BE2C (cell line): Measurements from ENCODE around the gene MACC1.

Experiments
- DNase-seq: peaks from one replicate; pipeline ENCODE4 v3.0.0-alpha.2; 2020
- H3K27me3 ChIP-seq: fragments of 250-450 bp; sonication (Bioruptor Pico); 2 replicates; pipeline ENCODE4 v1.5.1; 2020; ENCODE audit warnings: mild to moderate bottlenecking
- H3K36me3 ChIP-seq: fragments of 250-450 bp; sonication (Bioruptor Pico); 2 replicates; pipeline ENCODE4 v1.5.1; 2020; ENCODE audit warnings: mild to moderate bottlenecking
- H3K4me1 ChIP-seq: fragments of 250-450 bp; sonication (Bioruptor Pico); 2 replicates; pipeline ENCODE4 v1.5.1; 2020
- H3K4me3 ChIP-seq: 2 replicates; pipeline ENCODE4 v1.5.1; 2011; ENCODE audit warnings: low read depth, low read length
- H3K9me3 ChIP-seq: fragments of 250-450 bp; sonication (Bioruptor Pico); 2 replicates; pipeline ENCODE4 v1.5.1; 2020
- TF ChIP-seq, protein P1 (sequence below): IDR thresholded peaks from 2 replicates; pipeline ENCODE4 v1.5.1; 2012; ENCODE audit warnings: mild to moderate bottlenecking, low read depth, low read length

The MACC1 gene

DNA sequence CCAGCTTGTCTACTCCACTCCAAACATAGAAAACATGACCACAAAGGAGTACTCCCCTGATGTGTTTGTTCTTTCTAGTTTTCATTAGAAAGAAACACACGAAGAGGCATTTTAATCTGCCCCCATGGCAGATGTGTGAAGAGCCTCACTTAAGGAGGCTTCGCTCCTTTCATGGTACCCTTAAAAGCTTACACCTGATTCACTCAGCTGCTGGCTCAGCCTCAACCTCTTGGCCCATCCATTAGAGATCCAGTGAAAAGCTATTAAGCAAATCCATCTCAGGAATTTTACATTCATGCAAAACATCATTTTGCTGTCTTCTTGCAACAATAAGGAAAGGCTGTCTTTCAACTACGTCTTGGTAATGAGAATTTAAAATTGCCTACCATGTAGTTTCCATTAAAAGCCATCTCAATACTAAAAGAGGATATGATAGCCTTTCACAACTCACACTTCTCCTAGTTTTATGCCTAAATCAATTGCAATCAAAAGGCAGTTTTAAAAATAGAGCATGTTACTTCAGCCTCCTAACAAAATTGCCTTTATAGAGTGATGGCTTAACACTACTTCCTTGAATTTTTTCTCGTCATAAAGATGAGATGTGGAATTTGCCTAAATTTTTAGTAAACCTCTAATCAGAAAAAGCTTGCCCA is 22.7 kb downstream of the MACC1 start:
- TF ChIP-seq, protein P1, sequence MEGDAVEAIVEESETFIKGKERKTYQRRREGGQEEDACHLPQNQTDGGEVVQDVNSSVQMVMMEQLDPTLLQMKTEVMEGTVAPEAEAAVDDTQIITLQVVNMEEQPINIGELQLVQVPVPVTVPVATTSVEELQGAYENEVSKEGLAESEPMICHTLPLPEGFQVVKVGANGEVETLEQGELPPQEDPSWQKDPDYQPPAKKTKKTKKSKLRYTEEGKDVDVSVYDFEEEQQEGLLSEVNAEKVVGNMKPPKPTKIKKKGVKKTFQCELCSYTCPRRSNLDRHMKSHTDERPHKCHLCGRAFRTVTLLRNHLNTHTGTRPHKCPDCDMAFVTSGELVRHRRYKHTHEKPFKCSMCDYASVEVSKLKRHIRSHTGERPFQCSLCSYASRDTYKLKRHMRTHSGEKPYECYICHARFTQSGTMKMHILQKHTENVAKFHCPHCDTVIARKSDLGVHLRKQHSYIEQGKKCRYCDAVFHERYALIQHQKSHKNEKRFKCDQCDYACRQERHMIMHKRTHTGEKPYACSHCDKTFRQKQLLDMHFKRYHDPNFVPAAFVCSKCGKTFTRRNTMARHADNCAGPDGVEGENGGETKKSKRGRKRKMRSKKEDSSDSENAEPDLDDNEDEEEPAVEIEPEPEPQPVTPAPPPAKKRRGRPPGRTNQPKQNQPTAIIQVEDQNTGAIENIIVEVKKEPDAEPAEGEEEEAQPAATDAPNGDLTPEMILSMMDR = no peak
- DNase-seq = no peak
- Histone ChIP-seq H3K4me1 (peaks cover 8% of the 10 kb centered on the region), H3K36me3 (no peaks in the 10 kb centered on the region), H3K9me3 (no peaks in the 10 kb centered on the region), H3K27me3 (no peaks in the 10 kb centered on the region), H3K4me3 (no peak overlapping the region)

DNA sequence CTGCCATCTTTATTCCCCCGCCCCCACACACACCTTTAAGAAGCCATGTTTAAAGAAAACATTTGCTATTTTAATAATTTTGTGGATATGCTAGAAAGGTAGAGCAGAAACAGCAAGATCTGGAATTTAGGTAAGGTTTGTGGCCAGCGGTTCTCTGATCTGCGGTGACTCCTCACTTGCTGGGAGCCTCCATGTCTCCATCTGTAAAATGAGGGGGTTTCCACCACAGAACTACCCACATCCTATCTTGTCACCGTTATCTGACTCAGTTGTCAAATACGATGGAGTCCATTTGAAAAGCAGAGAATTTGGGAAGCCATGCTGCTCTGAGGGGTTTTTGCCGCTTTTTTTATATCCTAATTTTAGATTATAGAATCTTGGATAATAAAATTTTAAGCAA is 23.3 kb downstream of the MACC1 start:
- TF ChIP-seq, protein P1 = no peak
- DNase-seq = no peak
- peaks cover 4% of the 10 kb centered on the region for H3K4me1 ChIP-seq
- H3K27me3 ChIP-seq = no peaks in the 10 kb centered on the region
- H3K4me3 ChIP-seq = no peak overlapping the region
- no peaks in the 10 kb centered on the region for H3K36me3 ChIP-seq
- no peaks in the 10 kb centered on the region for H3K9me3 ChIP-seq

DNA sequence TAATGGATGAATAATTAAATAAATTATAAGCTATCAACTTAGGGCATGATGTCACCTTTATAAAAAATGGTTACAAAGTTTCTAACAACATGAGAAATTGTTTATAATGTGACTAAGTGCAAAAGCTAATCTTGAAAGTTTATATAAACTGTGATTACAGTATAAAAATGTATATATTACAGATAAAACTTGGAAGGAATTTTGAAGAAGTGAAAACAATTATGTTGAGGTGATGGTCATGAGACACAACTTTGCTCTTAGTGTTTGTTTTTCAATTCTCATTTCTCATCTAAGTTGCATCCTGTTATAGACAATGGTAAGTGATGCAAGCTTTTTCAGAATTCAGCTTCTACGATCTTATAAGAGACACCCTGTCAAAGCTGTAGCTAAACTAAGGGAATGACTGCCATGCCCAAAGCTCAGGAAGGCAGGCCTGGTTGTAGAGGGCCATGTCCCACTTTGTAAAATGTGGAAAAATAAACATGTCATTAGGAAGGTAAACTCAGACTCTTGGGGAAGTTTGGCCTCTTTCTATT is 23.9 kb downstream of the MACC1 start:
- no peak overlapping the region for H3K4me3 ChIP-seq
- H3K4me1 ChIP-seq = no peaks in the 10 kb centered on the region; the same call in 1 of the 2 replicates
- TF ChIP-seq, protein P1 = no peak
- DNase-seq = no peak
- H3K9me3 ChIP-seq = no peaks in the 10 kb centered on the region
- no peaks in the 10 kb centered on the region for H3K36me3 ChIP-seq
- no peaks in the 10 kb centered on the region for H3K27me3 ChIP-seq

DNA sequence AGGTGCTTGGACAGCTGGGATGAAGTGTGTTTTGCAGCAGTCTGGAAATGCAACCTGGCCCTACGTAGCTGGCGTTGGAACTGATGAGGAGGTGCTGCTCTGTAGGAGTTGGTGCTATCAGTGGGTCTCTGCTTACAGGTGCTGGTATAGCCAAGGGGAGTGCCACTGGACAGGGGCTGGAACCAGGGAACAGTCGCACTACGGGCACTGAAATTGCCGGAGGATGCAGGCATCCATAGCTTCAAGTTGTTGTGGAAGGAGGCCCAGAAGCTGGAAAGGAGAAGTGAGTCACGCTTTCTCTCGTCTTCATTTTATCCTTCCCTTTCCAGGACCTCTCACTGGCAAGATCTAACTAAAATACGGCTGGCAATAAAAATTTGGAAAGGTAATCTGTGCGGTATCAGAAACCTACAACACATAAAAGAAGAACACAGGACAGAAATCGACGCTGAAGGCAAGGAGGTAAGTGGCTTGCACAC is 25.8 kb downstream of the MACC1 start:
- no peak for DNase-seq
- Histone ChIP-seq H3K4me1 (no peaks in the 10 kb centered on the region), H3K9me3 (no peaks in the 10 kb centered on the region), H3K27me3 (no peaks in the 10 kb centered on the region), H3K36me3 (no peaks in the 10 kb centered on the region), H3K4me3 (no peak overlapping the region)
- TF ChIP-seq, protein P1 = no peak

DNA sequence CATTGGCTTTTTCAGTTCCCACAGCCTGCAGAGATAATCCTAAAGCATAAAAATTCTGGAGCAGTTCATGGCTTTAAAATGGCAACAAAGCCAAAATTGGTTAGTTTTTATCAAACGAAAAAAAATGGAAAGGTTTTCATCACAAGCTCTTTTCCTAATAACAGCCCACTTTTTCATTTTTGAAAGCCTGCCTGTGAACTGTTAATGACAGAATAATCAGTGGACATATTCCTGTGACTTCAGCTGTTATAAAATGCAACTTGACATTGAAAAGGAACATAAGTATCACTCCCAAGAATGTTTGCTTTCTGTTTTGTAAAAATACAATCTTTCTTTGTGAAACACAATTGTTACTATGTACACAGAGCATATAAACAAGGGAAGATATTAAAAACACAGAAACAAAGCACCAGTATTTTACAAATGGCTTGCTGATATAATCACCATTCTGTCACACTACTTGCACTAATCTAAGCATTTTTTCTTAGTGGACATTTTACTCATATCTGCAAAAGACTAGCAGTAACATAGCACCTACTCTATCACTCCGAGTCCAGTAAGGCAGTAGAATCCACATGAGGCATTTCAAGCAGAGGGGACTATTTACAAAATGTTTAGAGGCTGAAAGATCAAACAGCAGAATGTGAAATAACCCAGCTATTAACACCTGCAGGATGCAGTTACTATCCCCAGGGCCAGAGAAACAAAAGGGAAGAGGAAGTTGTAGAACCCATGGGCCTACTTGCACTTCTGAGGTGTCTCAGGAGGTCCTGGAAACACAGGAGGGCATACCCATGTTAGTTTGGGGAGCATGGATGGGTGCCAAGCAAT is 26.4 kb downstream of the MACC1 start:
- TF ChIP-seq, protein P1 = no peak
- DNase-seq = no peak

More for the DNA sequence above, 26.4 kb downstream of the MACC1 start:
- Histone ChIP-seq H3K4me3 (no peak overlapping the region), H3K27me3 (no peaks in the 10 kb centered on the region), H3K36me3 (no peaks in the 10 kb centered on the region), H3K9me3 (no peaks in the 10 kb centered on the region), H3K4me1 (no peaks in the 10 kb centered on the region)
